Islet precursor cell (in vitro differentiated cells): ENCODE results near the gene FYB2.
"Not testable (repeated sequence)": the region's sequence is repeated elsewhere in the genome, so short reads cannot be mapped to it uniquely, and the experiment has no call there.

Experiments
- DNase-seq: peaks from one replicate; pipeline ENCODE4 v3.0.0-alpha.2; 2018

Gene FYB2

DNA sequence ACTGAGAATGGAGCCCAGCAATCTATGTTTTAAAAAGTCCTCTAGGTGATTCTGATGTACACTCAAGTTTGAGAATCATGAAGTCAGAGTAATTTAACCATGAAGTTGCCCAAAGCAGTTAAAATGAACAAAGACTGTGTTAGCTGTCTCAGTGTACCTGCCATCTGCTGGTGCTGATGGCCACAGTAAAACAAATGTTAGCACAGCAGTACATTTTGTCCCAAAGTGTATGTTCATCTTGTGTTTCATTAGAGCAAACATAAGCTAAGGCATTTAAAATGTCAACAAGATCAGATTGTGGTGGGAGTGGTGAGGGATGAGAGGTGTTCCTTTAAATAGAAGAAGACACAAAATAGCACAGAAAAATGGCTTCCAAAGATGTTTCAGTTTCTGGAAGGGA, 31.1 kb downstream of the FYB2 start:
- DNase-seq = no peak

DNA sequence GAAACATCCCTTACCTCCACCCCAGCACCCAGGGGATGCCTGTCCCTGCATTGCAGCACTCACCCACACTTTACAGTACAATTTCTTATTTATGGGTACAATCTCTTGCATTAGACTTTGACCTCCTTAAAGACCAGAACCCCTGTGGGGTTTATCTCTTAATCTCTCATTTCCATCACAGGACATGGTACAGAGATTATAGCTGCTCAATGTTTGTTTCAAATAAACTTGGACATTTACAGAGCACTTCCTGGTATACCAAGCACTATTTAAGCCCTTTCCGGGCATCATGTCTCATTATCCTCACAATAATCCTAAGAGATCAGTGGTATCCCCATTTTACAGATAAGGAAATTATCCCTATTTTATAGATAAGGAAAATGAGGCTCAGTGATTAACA, 31.9 kb downstream of the FYB2 start:
- no peak for DNase-seq

DNA sequence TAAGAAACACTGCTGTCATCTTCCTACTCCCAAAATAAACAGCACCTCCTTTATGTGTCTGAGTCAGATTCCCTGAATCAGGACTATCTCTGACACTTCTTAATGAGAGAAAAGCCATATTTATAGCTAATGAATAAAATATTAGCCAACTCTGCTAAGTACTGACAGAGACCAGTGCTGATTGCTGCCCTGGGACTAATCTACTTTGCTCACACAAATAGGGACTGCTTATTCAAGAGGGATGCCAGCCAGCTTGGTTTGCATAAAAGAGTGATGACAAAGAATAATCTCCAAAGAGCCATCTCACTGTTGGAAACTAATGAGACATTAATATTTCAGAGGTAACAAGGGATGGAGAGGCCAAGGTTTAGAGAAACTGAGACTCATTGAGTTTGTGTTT, 36.4 kb downstream of the FYB2 start:
- DNase-seq = no peak

DNA sequence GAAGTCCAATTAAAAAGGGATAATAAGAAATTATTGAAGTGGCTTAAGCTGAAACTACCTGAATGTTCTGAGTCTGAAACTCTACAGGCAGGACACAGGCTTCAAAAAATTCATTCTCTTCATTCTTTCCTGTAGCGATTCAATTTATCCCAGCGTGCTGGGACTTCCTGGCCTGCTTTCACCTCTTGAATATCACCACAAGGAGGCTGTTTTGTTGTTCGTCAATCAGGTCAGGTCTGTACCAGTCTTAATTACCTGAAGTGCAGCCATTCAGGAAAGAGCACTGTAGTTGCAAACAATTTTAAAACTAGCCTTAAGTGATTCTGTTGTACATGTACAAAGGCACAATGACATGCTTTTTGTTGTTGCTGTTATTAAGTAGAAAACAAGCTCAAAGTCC, 38.4 kb downstream of the FYB2 start:
- no peak for DNase-seq

DNA sequence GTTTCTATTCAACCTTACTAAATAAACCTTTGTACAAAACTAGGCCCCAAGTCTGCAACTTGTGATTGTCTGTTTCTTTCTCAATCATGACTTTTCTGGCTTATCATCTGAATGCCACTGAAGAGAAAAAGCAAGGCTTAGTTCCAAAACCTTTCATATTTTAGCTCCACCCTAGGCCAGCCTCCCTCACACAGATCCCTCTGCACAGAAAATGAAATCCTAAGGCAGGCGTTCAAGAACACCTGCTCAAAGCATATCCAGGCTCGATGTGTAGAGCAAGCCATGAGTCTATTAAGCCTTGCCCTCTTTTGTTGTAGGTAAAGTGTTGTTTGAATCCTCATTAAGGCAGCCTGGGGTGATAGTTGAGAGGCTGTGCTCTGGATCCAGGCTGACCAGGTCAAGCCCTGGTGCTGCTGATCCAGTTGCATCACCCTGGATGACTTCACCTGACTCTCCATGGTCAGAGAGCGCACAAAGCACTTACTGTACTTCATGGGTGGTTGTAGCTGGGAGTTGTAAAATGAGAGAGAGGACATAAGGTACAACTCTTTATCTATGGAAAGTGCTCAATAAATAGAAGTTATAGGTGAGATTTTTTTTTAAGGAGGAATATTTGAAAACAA, 39.0 kb downstream of the FYB2 start:
- peak; percentile 73 for DNase-seq

DNA sequence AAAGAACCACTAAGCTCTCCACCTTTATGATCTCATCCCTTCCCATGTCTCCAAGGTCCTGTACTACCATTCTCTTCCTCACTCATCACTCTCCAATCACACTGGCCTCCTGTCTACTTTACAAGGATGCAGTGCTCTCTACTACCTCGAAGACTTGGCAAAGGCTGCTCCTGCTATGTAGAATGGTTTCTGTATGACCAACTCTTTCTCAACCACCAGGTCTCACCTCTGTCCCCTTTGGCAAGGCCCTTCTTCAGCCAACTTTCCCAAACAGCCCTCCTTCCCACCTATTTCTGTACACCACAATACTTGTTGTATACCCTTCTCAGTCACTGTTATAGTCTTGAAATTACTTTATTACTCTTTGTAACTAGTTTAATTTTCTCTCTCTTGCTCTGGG, 41.2 kb downstream of the FYB2 start:
- no peak for DNase-seq

DNA sequence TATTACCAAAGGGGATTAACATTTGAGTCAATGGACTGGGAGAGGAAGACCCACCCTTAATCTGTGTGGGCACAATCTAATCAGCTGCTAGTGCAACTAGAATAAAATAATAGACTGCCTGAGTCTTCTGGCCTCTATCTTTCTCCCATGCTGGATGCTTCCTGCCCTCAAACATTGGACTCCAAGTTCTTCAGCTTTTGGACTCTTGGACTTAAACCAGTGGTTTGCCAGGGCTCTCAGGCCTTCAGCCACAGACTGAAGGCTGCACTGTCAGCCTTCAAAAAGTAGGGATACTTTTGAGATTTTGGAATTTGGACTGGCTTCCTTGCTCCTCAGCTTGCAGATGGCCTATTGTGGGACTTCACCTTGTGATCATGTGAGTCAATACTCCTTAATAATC, 44.5 kb downstream of the FYB2 start:
- DNase-seq = not testable (repeated sequence)

DNA sequence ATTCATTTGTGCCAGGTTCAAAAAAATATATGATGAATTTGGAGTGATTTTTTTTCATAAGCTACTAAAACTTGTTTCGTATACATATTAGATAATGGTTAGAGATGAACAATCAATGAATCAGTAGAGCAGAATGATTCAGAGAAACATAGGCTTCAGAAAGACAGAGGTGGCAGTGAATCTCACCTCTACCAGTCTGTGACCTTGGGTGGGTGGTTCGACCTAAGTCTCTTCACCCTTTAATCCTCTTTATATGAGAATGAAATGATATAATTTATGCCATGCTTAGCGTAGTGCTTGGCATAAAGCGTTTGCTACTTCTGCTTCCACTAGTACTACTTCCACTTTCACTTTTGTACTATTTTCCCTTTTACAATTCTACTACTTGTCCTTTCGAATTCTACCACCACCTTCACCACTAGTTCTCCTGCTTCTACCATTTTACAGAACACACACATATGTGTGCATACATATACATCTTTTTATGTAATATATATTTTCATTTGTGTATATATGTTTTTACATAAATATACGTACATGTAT, 45.1 kb downstream of the FYB2 start:
- DNase-seq = no peak

DNA sequence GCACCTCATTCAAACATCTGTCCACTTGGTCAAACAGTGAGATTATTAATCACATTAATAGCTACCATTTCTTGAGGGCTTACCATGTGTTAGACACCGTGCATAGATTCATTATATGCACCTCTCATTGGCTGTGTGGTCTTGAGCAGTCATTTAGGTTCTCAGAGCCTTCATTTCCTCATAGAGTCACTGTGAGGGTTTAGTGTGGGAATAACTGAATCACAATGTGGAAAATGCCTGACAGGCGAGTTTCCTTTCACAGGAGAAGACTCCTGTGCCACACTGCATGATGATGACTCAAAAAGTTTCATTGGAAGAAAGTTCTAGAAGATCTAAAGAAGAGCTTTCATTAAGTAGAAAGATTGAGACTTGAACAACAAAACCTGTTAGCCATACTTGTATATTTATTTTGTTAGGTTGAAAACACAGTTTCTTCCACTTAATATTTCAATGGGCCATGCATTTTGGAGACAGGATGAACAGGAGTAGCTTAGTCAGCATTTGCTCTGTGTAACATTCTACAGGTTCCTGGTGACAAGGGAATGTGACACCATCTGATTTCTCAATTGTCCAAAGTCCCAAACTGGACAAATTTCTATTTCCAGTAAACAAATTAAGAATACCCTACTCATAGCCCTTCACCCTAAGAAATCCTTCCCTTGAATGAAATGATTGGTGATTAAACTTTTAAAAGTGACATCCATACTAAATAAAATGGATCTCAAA, 45.7 kb downstream of the FYB2 start:
- no peak for DNase-seq

DNA sequence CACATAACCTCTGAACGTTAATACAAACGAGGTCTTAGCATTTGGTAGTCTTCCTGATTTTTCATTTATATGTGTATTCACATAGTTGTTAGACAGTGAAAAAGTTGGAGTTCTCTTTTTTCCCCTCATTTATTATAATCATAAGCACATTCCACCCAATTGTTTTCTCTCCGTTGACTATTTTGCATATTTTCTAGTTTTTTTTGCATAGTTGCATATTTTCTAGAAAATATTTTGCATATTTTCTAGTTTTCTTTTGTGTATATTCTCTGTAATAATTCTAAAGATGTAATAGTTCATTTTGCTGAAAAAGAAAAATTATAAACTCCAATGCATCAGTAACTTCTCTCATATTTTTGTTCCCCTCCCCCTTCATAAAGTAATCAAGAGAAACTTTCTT, 47.5 kb downstream of the FYB2 start:
- DNase-seq = no peak

DNA sequence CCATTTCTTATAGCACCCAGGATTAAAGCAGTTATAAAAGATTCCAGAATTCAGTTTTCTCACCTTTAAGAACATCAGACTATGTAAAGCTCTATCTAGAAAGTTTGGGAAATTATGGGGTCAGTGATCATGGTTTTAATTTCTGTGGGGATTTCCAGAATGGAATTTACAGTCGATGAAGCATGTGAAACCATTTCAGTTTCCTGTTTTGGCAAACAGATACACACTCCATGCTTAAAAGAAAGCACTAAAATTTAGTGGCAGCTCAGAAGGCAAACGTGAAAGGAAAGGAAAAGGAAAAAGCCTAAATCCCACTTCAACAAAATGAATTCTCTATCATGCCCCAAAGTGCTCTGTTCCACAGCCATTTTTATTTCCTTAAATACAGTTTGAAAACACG, 60.4 kb downstream of the FYB2 start:
- DNase-seq = no peak

DNA sequence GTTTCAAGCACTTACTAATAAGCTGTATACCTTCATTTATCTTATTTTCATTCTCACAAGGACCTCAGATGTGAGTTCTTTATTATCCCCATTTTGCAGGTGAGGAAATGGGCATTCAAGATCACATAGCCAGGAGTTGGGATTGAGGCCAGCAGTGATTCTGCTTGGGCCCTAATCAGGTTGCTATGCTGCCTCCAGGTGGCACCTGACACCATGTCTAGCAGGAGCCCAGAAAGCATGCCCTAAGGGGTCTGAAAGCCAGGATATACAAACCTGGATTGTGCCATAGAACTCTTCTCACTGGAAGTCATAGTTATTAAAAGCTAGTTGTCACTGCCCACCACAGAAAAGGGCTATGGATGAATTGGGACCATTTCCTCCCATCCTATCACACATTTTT, 61.1 kb downstream of the FYB2 start:
- DNase-seq = peak; percentile 80

DNA sequence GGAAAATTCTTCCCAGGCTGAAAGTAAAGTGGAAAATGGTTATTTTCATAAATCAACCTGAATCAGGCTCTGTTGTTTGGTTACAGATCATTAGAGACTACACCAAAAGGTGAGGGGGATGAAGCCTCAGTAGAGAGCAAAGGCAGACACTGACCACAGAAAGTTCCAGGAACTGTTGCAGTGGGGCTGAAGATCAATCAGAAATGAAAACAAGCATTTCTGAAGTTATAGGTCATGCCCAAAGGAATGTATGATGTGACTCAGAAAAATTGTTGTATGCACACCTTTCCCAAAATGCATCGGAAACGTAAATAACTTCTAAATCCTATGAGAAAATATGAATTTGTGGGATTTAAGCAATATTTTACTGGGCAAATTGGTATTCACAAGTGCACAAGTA, 63.3 kb downstream of the FYB2 start:
- DNase-seq = no peak

DNA sequence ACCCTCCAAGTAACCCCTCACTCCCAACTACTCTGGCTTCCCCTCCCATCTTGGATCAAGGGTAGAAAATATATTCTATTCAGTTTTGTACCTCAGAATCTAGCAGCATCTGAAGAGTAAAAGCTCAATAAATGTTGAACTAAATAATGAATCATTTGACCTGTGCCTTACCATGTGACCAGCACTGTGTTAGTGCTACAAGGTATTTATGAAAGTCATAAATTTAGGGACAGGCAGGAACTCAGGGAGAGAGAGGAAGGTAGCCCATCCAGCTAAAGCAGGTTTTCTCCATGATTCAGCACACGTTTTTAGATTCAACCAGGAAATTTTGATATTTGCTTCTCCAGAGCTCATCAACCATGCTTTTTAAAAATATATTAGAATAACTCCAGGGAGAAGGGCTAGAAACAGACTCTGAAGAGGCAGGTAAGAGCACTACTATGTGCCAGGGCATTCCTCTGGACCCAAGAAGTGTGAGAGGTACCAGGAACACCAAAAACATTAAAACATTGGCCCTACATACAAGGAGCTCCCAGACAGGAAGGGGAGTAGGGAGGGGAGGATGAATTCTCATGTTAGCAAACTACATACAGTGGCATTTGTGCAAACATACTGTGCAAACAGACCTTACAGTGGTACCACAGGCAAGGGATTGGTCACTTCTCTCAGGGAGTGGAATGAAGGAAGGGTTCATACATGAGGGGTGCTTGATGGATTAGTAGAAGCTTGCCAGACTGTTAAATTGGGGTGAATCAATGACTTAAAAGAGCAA, 64.3 kb downstream of the FYB2 start:
- DNase-seq = no peak

DNA sequence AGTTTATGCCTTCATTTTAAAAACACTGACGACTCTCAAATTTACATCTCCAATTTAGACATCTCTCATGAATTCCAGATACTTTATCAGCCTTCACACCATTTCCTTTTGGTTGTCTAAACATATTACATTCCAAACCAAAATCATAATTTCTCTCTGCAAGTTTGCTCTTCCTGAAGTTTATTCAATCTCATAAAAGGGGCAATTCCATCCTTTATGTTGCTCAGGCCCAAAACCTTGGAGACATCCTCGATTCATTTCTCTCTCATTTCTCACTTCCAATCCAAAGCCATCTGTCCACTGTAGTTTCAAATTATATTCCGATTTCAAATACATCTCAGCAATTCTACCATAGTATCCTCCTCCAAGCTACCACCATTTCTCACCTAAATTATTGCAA, 74.0 kb downstream of the FYB2 start:
- DNase-seq = no peak

DNA sequence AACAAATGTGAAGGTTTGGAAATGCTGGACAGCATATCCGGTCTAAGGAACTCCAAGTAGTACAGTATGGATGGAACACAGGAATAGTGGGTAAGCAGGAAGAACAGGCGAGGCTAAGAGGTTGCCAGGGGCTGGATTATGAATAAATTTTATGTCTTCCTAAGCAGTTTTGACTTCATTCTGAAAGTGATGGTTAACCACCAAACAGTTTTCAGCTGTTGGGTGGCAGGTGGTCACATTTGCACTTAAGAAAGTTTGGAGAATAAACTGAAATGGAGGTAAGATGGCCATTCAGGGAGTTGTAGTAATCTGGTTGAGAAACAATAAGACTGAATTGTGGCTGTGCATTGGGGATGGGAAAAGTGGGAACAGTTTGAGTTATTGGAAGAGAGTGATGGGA, 90.2 kb downstream of the FYB2 start:
- no peak for DNase-seq

DNA sequence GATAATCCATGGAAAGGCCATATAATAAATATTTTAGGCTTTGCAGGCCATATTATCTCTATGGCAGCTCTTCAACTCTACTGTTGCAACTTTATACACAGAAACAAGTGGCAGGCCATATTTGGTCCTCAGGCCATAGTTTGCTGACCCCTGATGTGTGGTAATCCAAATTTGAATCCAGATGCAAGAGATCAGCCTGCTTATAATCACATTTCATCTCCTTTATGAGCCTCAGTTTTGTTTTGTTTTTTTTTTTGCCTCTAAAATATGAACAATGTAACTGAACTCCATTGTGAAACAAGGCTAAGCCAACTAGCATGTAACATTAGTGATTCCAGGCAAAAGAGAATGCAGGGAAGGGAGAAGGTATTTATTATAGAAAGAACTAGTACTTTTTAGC, 92.5 kb downstream of the FYB2 start:
- DNase-seq = no peak

DNA sequence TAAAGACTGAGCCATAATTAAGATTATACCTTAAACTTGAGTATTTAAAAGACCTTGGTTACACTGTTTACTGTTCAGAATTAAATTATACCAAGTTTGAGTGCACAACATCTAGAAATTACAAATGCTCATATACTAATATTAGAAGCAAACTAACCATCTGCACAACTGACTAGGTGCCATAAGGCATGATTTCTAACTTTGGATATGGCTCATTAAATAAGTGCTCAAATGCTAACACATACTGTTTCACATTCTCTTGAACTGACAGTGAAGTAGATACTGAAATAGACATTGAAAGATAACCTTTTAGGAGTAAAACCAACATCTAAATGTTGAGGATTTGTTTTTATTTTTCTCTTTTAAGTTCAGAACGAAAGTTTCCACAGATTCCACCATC, 100.0 kb downstream of the FYB2 start:
- no peak for DNase-seq

DNA sequence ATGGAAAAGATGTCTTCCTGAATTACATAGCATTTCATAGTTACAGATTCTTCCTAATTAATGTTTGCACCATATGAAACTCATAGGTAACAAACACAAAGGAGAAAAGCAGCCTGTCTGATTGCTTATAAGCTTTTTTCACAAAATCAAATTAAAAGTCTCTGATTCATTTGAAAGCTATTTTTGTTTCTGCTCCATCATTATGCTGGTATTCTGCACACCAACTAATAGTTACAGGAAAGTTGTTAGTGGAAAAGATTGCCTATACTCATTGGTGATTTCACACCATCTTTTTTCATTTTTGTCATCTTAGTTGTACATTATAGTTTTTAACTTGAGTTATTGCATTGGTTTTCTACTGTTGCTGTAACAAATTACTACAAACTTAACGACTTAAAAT, 104.0 kb downstream of the FYB2 start:
- no peak for DNase-seq

DNA sequence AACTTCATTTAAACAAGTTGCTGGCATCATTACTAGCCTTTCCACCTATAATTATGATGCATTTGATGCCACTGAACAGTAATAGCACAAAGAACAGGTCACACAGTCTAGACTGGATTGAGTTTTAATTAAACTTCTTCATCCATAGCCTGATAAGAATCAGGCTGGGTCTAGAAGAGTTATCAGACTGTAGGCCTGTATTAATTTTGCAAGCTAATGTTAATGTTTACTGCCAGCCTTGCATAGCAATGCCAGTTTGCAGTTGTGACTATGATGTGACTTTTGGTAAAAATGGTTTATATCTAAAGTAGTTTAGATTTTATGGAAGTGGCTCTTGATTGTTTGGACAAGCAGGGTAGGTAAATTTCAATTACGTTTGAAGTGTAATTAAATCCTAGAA, 106.1 kb downstream of the FYB2 start:
- no peak for DNase-seq

DNA sequence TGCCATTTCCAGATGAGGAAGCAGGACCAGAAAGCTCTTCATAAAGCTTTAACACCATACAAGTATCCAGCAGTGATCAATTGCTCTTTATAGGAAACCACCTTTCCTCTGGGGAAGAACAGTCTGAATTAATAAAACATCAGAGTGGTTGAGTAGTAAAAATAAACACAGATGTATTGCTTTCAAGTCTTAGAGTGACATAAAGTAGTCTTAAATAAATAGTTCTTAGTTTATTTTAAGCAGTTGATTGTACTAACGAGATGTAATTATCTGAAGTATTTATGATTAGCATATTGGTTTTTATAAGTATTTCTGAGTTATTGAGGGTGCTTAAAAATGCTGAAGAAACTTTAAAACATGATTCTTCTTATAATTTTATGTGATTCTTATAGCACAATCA, 107.1 kb downstream of the FYB2 start:
- DNase-seq = no peak

DNA sequence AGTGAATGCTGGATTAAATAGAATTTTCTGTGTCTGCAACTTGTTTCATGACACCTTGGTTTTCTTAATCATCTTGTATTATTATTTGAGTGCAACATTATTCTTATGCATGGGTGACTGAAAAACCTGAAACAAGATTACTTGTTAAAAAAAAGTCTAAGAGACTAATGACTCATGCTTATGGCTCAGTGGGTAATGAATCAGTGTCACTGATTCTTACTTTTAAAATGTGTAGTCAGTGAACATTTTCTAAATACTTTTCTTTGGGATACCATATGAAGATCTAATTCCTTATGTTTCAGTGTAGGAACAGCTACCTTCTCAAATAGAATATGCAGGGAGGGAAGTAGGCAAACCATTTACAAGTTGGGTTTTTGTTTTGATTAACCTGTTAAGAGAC, 108.6 kb downstream of the FYB2 start:
- DNase-seq = no peak

DNA sequence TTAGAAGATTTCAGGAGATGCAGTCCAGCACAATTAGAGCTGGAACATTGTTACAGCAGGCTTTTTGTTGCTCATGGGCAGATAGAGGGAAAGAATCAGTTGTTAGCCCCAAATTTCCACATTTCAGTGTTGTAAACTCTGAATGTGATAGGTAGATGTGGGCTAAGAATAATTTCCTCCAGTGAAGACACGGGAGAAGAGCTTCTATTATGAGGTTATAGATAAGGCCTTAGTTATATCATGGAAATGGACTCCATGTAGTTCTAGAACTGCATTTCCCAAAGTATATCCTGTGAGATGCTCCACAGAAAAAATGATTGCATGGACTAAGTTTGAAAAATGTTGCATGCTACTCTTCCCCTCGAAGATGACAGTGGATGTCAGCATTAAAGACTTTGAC, 109.2 kb downstream of the FYB2 start:
- DNase-seq = no peak

DNA sequence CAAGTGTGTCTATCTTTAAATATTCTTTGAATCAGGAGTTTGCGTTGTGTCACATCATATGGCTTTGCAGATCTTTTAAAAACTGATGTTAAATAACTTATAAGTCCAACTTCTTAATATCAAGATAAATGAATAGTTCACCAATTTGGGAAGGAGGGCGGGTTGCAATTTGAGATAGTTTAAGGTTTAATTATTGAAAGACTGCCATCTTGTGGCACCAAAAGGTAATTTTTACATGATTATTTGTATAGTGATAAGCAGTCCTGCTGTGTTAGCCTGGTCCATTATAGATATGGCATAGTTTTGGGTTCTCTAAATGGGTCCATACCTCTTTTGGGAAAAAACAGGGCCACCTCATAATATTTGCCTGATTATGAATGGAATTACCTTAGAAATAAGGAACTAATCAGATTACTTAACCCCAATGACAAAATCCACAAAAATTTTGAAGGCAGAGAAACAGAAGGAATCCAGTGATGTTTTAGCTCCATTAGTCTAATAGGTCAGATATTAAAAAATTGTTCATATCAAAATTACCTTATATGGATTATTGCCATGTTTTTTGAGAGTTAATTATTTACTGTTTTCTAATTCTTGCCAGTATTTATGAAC, 109.8 kb downstream of the FYB2 start:
- DNase-seq = no peak
